Measurements from ENCODE around the gene THBS1. TPM values are rescaled to one million over a fixed set of nuclear protein-coding genes. Genes with fewer than 3 reads are reported as not detected.

THBS1 gene
- polyA plus RNA-seq, 3 donors from 2014 or later = 2.2 to 11.4 (median 9.2) TPM

DNA sequence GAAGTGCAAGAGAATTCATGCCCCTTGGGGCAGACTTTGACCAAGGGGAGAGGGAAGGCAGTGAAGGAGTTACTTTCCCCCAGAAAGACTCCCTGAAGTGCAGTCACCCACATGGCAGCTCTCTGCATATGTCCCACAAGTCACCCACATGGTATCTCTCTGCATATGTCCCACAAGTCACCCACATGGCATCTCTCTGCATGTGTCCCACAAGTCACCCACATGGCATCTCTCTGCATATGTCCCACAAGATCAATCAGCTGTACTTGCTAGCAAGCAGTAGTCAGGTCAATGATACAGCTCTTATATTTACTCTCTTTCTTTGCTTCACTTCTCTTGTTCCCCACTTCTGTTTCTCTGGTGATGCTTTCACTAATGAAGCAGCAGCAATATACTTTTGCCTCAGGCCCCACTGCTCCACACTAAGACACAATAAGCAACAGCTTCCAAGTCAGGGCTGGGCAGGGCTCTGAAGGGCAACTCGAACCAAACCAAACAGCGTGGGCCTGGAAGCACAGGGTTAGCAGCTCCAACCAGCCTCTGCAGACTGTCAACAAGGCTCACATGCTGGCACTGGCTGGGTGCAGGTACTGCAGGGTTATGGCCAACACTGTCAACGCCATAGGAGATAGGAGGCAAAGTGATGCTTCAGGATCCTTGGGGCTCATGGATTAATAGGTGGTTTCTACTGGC, 46.7 kb downstream of the THBS1 start:
- peaks cover 90 to 95% of the 10 kb centered on the region in 2 donors for H3K4me1 Mint-ChIP-seq
- peaks cover 3 to 8% (median 4%) of the 10 kb centered on the region in 3 donors for H3K36me3 Mint-ChIP-seq
- peak overlapping the region; percentile 72 to 93 (median 88) for H3K4me3 Mint-ChIP-seq
- peak overlapping the region; percentile 99 to 100 (median 100) for H3K27ac Mint-ChIP-seq
- H3K27me3 Mint-ChIP-seq (ENCODE audit: low read depth in 3 of 3) = peaks cover 16 to 20% (median 17%) of the 10 kb centered on the region in 3 donors
- no peak for DNase-seq
- H3K9me3 Mint-ChIP-seq = peaks cover 0 to 5% (median 2%) of the 10 kb centered on the region in 6 donors

DNA sequence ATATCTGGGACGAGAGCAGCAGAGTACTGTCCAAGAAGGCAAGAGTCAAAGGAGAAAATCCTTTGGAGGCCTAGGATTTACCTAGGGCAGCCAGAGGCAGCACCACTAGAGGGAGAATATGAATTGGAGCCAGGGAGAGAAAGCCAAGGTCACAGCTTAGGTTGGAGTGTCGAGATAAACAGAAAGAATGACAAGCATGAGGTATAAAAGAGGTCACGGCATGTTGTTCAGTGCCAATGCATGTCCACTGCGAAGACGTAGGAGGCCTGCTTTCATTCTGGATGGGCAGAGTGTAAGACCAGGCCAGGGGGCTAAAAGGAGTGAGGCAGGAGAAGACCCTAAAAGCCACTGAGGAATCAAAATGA, 47.2 kb downstream of the THBS1 start:
- H3K4me1 Mint-ChIP-seq = peaks cover 85 to 89% of the 10 kb centered on the region in 2 donors
- peak overlapping the region; percentile 99 to 100 (median 100) for H3K27ac Mint-ChIP-seq
- H3K27me3 Mint-ChIP-seq (ENCODE audit: low read depth in 3 of 3) = peaks cover 14 to 20% (median 15%) of the 10 kb centered on the region in 3 donors
- H3K36me3 Mint-ChIP-seq = peaks cover 3 to 8% (median 4%) of the 10 kb centered on the region in 3 donors
- peak overlapping the region; percentile 72 to 93 (median 88) for H3K4me3 Mint-ChIP-seq
- H3K9me3 Mint-ChIP-seq = peaks cover 0 to 5% (median 2%) of the 10 kb centered on the region in 6 donors
- no peak for DNase-seq

GRCh38 chr15:39628546-39629257, 47.8 kb downstream of the THBS1 start:
- Mint-ChIP-seq H3K4me3 (peak overlapping the region; percentile 72 to 92 (median 81)), H3K9me3 (peaks cover 0 to 5% (median 2%) of the 10 kb centered on the region in 6 donors), H3K4me1 (peaks cover 79 to 84% of the 10 kb centered on the region in 2 donors), H3K36me3 (peaks cover 3 to 8% (median 4%) of the 10 kb centered on the region in 3 donors), H3K27me3 (ENCODE audit: low read depth in 3 of 3) (peaks cover 12 to 18% (median 14%) of the 10 kb centered on the region in 3 donors), H3K27ac (peak overlapping the region; percentile 99 to 100 (median 100))
- DNase-seq = no peak

DNA sequence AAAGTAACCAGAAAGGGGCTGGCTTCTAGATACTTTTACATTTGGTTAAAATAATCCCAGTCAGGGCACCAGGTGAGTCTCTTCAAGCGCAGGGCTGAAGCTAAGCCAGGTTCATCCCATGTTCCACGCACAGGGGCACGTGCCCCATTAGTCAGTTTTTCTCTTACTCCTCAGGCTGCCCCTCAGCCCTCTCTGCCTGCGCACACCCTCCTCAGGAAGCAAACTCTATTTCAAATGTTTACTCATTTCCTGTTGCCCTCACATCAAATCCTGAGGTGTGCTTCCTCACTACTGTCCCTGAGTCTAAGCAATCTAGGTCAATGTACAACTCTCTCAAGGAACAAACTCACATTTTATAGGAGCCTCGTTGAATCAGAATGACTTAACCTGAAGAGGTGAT, 48.5 kb downstream of the THBS1 start:
- H3K27ac Mint-ChIP-seq = peak overlapping the region; percentile 99 to 100 (median 100)
- peaks cover 0 to 5% (median 2%) of the 10 kb centered on the region in 6 donors for H3K9me3 Mint-ChIP-seq
- peak overlapping the region; percentile 72 to 88 (median 75) for H3K4me3 Mint-ChIP-seq
- H3K36me3 Mint-ChIP-seq = peaks cover 4 to 12% (median 5%) of the 10 kb centered on the region in 3 donors
- H3K4me1 Mint-ChIP-seq = peaks cover 74 to 77% of the 10 kb centered on the region in 2 donors
- H3K27me3 Mint-ChIP-seq (ENCODE audit: low read depth in 3 of 3) = peaks cover 8 to 13% (median 11%) of the 10 kb centered on the region in 3 donors
- peak; percentile 76 to 80 (median 79) for DNase-seq

- peaks cover 4 to 15% (median 8%) of the 10 kb centered on the region in 3 donors for H3K36me3 Mint-ChIP-seq
- H3K4me1 Mint-ChIP-seq = peaks cover 68 to 72% of the 10 kb centered on the region in 2 donors
- no peak for DNase-seq
- H3K4me3 Mint-ChIP-seq = peak overlapping the region; percentile 72 to 88 (median 75)
- peaks cover 3 to 8% (median 6%) of the 10 kb centered on the region in 3 donors for H3K27me3 Mint-ChIP-seq (ENCODE audit: low read depth in 3 of 3)
- H3K9me3 Mint-ChIP-seq = peaks cover 0 to 5% (median 2%) of the 10 kb centered on the region in 6 donors
- H3K27ac Mint-ChIP-seq = peak overlapping the region; percentile 99 to 100 (median 100)
Measured at GRCh38 chr15:39629906-39630305, 49.0 kb downstream of the THBS1 start.

DNA sequence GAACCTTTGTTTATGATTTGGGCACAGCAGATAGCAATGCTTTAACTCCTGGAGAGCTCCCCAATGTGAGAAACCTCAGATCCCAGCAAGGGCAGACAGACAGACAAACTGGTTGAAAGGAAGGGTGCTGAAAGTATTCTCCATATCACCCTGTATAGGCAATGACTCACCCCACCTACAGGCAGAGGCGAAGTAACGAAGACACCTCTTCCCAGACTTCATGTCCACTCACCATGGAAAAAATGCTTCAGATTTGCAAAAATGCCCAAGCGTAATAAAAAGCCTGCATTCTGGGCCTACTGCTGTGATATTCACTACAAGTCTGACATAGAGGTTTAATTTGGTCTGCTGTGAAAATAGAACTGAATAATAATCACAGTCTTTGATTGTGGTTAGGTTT, 50.5 kb downstream of the THBS1 start:
- peak in 2 of 3 donors; percentile 39 to 43 for DNase-seq
- Mint-ChIP-seq H3K27me3 (ENCODE audit: low read depth in 3 of 3) (peaks cover 0 to 5% (median 4%) of the 10 kb centered on the region in 3 donors), H3K36me3 (peaks cover 4 to 14% (median 8%) of the 10 kb centered on the region in 3 donors), H3K27ac (peak overlapping the region; percentile 99 to 100 (median 100)), H3K4me1 (peaks cover 54 to 57% of the 10 kb centered on the region in 2 donors), H3K9me3 (peaks cover 0 to 5% (median 0%) of the 10 kb centered on the region in 6 donors), H3K4me3 (peak overlapping the region; percentile 23 to 73 (median 49))

DNA sequence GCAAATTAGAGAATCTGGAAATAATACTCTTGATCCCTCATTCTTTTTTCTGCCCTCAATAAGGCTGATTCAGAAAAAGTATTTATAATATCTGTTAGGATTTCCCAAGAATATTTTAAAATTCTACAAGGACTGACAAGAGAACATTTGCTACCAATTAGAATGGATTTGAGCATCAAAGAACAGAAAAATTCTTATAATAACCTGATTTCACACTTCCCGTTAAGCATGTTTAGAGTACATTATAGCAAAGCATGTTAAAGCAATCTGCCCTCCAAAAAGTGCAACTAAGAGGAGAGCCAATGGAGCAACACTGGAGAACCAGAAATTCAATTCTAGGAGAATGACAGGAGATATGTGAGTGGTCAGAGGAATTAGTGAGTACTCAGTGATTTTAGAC, 57.2 kb downstream of the THBS1 start:
- no peaks in the 10 kb centered on the region for H3K27me3 Mint-ChIP-seq (ENCODE audit: low read depth in 3 of 3)
- H3K4me3 Mint-ChIP-seq = peak overlapping the region in 1 of 5 donors; percentile 15
- peaks cover 0 to 2% (median 0%) of the 10 kb centered on the region in 6 donors for H3K9me3 Mint-ChIP-seq
- peaks cover 0 to 11% (median 8%) of the 10 kb centered on the region in 3 donors for H3K36me3 Mint-ChIP-seq
- DNase-seq = no peak
- peaks cover 29 to 39% of the 10 kb centered on the region in 2 donors for H3K4me1 Mint-ChIP-seq
- peak overlapping the region in 2 of 6 donors; percentile 36 to 71 for H3K27ac Mint-ChIP-seq

- Mint-ChIP-seq H3K27ac (peak overlapping the region; percentile 56 to 77 (median 69)), H3K4me1 (peaks cover 28 to 39% of the 10 kb centered on the region in 2 donors), H3K36me3 (peaks cover 0 to 11% (median 7%) of the 10 kb centered on the region in 3 donors), H3K27me3 (ENCODE audit: low read depth in 3 of 3) (no peaks in the 10 kb centered on the region), H3K9me3 (peaks cover 0 to 2% (median 0%) of the 10 kb centered on the region in 6 donors), H3K4me3 (peak overlapping the region in 4 of 5 donors; percentile 23 to 57 (median 39))
- peak in 2 of 3 donors; percentile 14 to 24 for DNase-seq
Measured at GRCh38 chr15:39639037-39639436, 58.2 kb downstream of the THBS1 start.

- H3K4me1 Mint-ChIP-seq = peaks cover 28 to 39% of the 10 kb centered on the region in 2 donors
- H3K36me3 Mint-ChIP-seq = peaks cover 0 to 6% (median 0%) of the 10 kb centered on the region in 3 donors
- H3K4me3 Mint-ChIP-seq = no peak overlapping the region
- no peaks in the 10 kb centered on the region for H3K27me3 Mint-ChIP-seq (ENCODE audit: low read depth in 3 of 3)
- peak overlapping the region in 3 of 6 donors; percentile 36 to 72 (median 67) for H3K27ac Mint-ChIP-seq
- peaks cover 0 to 2% (median 0%) of the 10 kb centered on the region in 6 donors for H3K9me3 Mint-ChIP-seq
- no peak for DNase-seq
Measured at GRCh38 chr15:39640665-39641064, 59.8 kb downstream of the THBS1 start.

DNA sequence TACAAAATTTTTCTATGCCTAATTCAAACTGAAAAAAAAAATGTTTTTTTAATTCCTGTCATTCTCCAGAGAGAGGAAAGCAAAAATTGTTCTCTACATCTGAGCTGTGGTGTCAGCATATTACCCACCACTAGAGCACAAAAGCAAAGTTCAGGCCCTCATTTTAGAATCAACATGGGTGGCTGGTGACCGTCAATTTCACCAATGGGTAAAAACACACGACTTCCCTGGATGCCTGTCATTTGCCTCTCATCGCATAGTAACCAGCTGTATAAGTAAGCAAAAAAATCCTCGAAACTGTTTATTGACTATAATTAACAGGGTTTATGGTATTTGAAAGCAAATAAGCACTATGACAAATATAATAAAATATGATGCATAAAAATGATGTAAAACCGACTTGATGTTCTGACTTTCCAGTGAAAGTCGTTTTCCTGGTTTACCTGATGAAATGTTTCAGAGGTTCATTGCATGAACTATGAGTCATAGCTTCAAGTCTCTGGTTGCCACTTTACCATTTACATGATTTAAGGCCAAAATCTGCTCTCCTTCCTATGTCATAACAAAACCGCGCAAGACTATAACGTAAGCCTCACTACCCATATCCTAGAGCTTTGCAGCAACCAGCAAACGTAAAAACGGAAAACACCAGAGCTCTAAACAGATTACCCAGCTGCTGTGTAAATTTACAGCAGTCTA, 60.5 kb downstream of the THBS1 start:
- peak in 1 of 3 donors; percentile 55 for DNase-seq
- peaks cover 0 to 2% (median 0%) of the 10 kb centered on the region in 6 donors for H3K9me3 Mint-ChIP-seq
- peak overlapping the region in 1 of 5 donors; percentile 33 for H3K4me3 Mint-ChIP-seq
- H3K36me3 Mint-ChIP-seq = peaks cover 0 to under 1% (median 0%) of the 10 kb centered on the region in 3 donors
- H3K4me1 Mint-ChIP-seq = peaks cover 28 to 39% of the 10 kb centered on the region in 2 donors
- no peaks in the 10 kb centered on the region for H3K27me3 Mint-ChIP-seq (ENCODE audit: low read depth in 3 of 3)
- peak overlapping the region in 2 of 6 donors; percentile 67 to 72 for H3K27ac Mint-ChIP-seq

DNA sequence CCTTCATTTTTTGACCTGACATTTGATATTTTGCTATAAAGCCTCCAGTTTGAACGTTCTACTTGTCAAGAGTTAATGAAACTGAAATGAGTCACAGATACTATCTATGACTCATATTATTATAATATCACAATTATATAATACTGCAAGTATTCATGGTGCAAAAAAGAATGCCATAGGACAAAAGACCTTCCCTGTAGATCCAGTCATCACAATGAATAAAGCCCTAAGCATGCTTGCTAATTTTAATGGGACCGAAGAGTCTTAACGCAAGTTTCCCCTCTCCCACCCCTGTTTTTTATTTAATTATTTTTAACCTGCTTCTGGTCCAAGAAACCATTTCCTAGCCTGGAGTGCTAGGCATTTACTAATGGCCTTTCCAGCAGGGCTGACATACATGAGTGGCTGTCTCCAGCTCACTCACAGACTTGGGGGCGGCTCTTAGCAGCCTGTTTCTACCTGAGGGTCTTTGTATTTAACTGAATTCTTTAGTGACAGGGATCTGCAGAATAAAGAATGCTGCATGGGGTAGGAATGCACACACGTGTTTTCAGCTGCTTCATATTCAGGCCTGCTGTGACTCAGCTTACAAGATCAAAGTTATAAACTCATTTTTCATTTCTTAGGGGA, 61.2 kb downstream of the THBS1 start:
- Mint-ChIP-seq H3K4me3 (no peak overlapping the region), H3K27ac (peak overlapping the region in 1 of 6 donors; percentile 67), H3K4me1 (peaks cover 31 to 44% of the 10 kb centered on the region in 2 donors), H3K9me3 (peaks cover 0 to 2% (median 0%) of the 10 kb centered on the region in 6 donors), H3K36me3 (no peaks in the 10 kb centered on the region), H3K27me3 (ENCODE audit: low read depth in 3 of 3) (no peaks in the 10 kb centered on the region)
- no peak for DNase-seq

GRCh38 chr15:39643727-39644126, 62.8 kb downstream of the THBS1 start:
- peak overlapping the region in 1 of 6 donors; percentile 19 for H3K27ac Mint-ChIP-seq
- H3K36me3 Mint-ChIP-seq = no peaks in the 10 kb centered on the region
- no peaks in the 10 kb centered on the region for H3K9me3 Mint-ChIP-seq
- H3K4me1 Mint-ChIP-seq = peaks cover 20 to 30% of the 10 kb centered on the region in 2 donors
- H3K4me3 Mint-ChIP-seq = no peak overlapping the region
- H3K27me3 Mint-ChIP-seq (ENCODE audit: low read depth in 3 of 3) = no peaks in the 10 kb centered on the region
- DNase-seq = no peak

DNA sequence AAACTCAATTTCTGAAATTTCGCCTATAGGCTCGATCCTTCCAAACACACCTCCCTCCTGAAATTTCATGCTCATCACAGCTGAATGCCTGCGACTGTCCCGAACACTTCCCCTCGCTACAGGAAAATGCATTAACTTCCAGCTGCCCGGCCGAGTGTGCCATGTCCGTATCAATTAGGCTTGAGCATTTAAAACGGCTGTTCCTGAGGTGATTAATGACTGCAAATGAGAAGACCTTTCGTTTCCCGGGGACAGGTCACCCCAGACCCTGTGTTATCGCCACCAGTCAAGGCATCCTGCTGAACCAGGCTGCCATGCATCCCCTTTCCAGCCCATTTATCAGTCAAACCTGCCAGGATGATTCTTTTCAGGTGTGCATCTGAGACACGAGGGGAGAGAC, 63.3 kb downstream of the THBS1 start:
- H3K9me3 Mint-ChIP-seq = no peaks in the 10 kb centered on the region
- H3K27ac Mint-ChIP-seq = peak overlapping the region in 1 of 6 donors; percentile 46
- no peaks in the 10 kb centered on the region for H3K27me3 Mint-ChIP-seq (ENCODE audit: low read depth in 3 of 3)
- no peaks in the 10 kb centered on the region for H3K36me3 Mint-ChIP-seq
- no peak overlapping the region for H3K4me3 Mint-ChIP-seq
- peaks cover 16 to 26% of the 10 kb centered on the region in 2 donors for H3K4me1 Mint-ChIP-seq
- no peak for DNase-seq

Data from immature natural killer cell (primary cell).